Endometrial microvascular endothelial cells (primary cell): ENCODE data around the gene CLTB. TPM values are rescaled to one million over a fixed set of nuclear protein-coding genes. Genes with fewer than 3 reads are reported as not detected.

Experiments
- in situ Hi-C: cut with HindIII; loops from 2 replicates; pipeline ENCODE4 v1.10.0; 2017; ENCODE audit warnings: low sequenced_read_pairs, low pct_unique_long_range_greater_than_20kb; ENCODE audit errors: inconsistent ontology term
- total RNA-seq: library from RNA; depleted of rRNA; stranded (reverse); fragments of >200 nt; gene quantifications from one replicate; pipeline ENCODE4 v1.2.3, GENCODE V29; 2015; ENCODE audit errors: inconsistent ontology term

Gene CLTB
- total RNA-seq, 1 donor from 2014 or later = 148 TPM

GRCh38 chr5:176387384-176387925, 28.9 kb downstream of the CLTB start:
- in situ Hi-C loops = no loop called here

DNA sequence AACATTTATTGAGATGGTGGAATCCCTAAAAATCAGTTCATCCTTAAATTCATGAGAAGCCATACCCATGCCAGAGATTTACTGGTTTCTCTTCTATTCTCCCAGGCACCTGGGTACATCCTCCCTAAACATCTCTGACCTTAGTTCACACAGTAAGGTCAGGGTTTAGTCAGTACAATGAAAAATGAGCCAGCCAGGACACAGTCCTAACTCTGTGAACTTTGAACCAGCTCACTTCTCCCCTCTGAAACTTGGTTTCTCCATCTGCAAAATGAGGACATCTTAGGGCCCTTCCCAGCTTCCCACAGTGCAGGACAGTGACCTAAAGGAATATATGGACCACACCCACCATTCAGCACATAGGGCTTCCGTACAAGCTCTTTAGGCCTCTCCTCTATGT, 29.8 kb downstream of the CLTB start:
- in situ Hi-C loops = no loop called here

DNA sequence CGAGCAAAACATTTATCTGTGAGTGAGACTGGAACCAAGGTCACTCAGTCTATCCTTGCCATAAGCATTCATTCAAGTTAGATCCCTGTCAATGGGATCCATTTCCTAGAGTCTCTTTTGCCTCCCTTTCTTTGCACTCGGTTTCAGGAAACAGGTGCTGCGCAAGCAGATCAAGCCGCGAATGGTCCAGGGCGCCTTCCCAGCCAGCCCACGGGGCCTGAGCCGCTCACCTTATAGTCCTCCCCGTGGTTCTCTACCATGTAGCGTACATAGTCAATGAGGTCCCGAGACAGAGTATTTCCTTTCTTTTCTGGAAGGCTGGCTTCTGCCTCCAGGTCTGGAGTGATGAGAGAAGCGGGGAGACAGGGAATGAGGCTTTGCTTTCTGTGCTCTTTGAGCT, 31.3 kb downstream of the CLTB start:
- in situ Hi-C loops = no loop called here

GRCh38 chr5:176384366-176384930, 31.9 kb downstream of the CLTB start:
- in situ Hi-C loops = no loop called here

- in situ Hi-C loops = no loop called here
Measured at GRCh38 chr5:176383961-176384360, 32.4 kb downstream of the CLTB start.

- in situ Hi-C loops = no loop called here
Measured at GRCh38 chr5:176383248-176383905, 33.0 kb downstream of the CLTB start.

- in situ Hi-C loops = no loop called here
Measured at GRCh38 chr5:176382721-176383120, 33.6 kb downstream of the CLTB start.

GRCh38 chr5:176381979-176382378, 34.4 kb downstream of the CLTB start:
- in situ Hi-C loops = no loop called here

- in situ Hi-C loops = no loop called here
Measured at GRCh38 chr5:176381423-176381822, 34.9 kb downstream of the CLTB start.

GRCh38 chr5:176379881-176380280, 36.5 kb downstream of the CLTB start:
- in situ Hi-C loops = no loop called here

- in situ Hi-C loops = no loop called here
Measured at GRCh38 chr5:176373100-176373818, 43.1 kb downstream of the CLTB start.

GRCh38 chr5:176371621-176372539, 44.5 kb downstream of the CLTB start:
- in situ Hi-C loops = no loop called here

GRCh38 chr5:176369934-176370711, 46.2 kb downstream of the CLTB start:
- in situ Hi-C loops = no loop called here

GRCh38 chr5:176368726-176369125, 47.6 kb downstream of the CLTB start:
- in situ Hi-C loops = no loop called here

DNA sequence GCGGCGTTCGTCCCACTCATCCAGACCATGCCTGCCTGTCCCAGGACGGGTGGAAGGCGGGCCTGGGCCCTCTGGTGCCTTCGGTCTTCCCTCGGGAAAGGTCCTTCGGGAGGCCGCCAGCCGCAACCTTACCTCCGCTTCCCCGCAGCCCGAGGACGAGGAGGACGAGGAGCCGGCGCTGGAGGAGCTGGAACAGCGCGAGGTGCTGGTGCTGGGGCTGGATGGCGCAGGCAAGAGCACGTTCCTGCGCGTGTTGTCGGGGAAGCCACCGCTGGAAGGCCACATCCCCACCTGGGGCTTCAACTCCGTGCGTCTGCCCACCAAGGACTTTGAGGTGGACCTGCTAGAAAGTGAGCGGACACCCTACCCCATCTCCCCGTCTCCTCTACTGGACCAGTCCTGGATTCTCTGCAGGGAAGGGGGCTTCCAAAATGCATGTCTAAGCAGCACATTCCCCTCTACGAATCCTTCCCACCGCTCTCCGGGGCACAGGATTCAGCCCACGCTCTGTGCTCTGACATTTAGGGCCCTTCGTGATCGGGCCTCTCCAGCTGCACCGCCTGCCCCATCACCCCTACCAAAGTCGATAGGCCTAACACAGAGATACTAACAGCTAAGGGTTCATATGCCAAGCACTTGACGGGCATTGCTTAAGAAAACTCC, 50.0 kb downstream of the CLTB start:
- in situ Hi-C loops = no loop called here

- in situ Hi-C loops = no loop called here
Measured at GRCh38 chr5:176365351-176366231, 50.7 kb downstream of the CLTB start, which contains the start of gene ARL10. TSS of gene ARL10 (plus strand) at chr5:176365487. CDS start at chr5:176365564, 77 bp downstream.
